Measurements from ENCODE around the gene TPK1.
"Not testable (repeated sequence)": the region's sequence is repeated elsewhere in the genome, so short reads cannot be mapped to it uniquely, and the experiment has no call there.

- TF ChIP-seq, protein P1, sequence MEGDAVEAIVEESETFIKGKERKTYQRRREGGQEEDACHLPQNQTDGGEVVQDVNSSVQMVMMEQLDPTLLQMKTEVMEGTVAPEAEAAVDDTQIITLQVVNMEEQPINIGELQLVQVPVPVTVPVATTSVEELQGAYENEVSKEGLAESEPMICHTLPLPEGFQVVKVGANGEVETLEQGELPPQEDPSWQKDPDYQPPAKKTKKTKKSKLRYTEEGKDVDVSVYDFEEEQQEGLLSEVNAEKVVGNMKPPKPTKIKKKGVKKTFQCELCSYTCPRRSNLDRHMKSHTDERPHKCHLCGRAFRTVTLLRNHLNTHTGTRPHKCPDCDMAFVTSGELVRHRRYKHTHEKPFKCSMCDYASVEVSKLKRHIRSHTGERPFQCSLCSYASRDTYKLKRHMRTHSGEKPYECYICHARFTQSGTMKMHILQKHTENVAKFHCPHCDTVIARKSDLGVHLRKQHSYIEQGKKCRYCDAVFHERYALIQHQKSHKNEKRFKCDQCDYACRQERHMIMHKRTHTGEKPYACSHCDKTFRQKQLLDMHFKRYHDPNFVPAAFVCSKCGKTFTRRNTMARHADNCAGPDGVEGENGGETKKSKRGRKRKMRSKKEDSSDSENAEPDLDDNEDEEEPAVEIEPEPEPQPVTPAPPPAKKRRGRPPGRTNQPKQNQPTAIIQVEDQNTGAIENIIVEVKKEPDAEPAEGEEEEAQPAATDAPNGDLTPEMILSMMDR (IDR thresholded peaks at IDR 0.05): not testable (repeated sequence)
- not testable (repeated sequence) for TF ChIP-seq POLR2A, POLR2AphosphoS5 (IDR thresholded peaks at IDR 0.05)
These were observed 408.3 kb downstream of the TPK1 start for GRCh38 chr7:144427539-144427938.
